ENCODE results near the gene SLFNL1. TPM values are rescaled to one million over a fixed set of nuclear protein-coding genes. Genes with fewer than 3 reads are reported as not detected.

Gene SLFNL1
- 1 to 10 TPM in 2 of 4 donors, under 1 TPM in 2; 0.20 to 2.4 (median 0.63) TPM for total RNA-seq

GRCh38 chr1:41021526-41022308 is at the start of gene SLFNL1:
Gene SLFNL1, minus strand, starts transcription at chr1:41021725. Its CDS starts 1,065 bp downstream, at chr1:41020660.
- H3K9me3 ChIP-seq, result no peaks in the 10 kb centered on the region
- no peak for DNase-seq (ENCODE audit: low spot score in 2 of 2)
- no peaks in the 10 kb centered on the region for H3K27me3 ChIP-seq
- no peak within 1 kb of the TSS for H3K4me3 ChIP-seq
- TF ChIP-seq EP300 (IDR thresholded peaks at IDR 0.05) (no peak), POLR2A (IDR thresholded peaks at IDR 0.05) (no peak)
- H3K36me3 ChIP-seq, result peaks cover 0 to 56% (median 0%) of the 10 kb centered on the region in 3 donors
- 50 to 53% methylated on average over 10 to 11 of the region's 12 CpGs for WGBS, 2 donors
- peaks cover 0 to 14% (median 0%) of the 10 kb centered on the region in 4 donors for H3K4me1 ChIP-seq
- no peak within 1 kb of the TSS for H3K27ac ChIP-seq

GRCh38 chr1:41056907-41057306 is 35.4 kb upstream of the SLFNL1 start:
- DNase-seq (ENCODE audit: low spot score in 2 of 2), result no peak
- Histone ChIP-seq H3K36me3 (peaks cover 0 to 94% (median 0%) of the 10 kb centered on the region in 3 donors), H3K4me3 (no peak overlapping the region), H3K4me1 (no peaks in the 10 kb centered on the region), H3K27ac (no peak overlapping the region), H3K9me3 (peaks cover 0 to 10% (median 2%) of the 10 kb centered on the region in 4 donors), H3K27me3 (no peaks in the 10 kb centered on the region)
- TF ChIP-seq CTCF (IDR thresholded peaks at IDR 0.05) (no peak), POLR2A (IDR thresholded peaks at IDR 0.05) (no peak), EP300 (IDR thresholded peaks at IDR 0.05) (no peak)
- 94 to 97% methylated on average over 5 of the region's 5 CpGs for WGBS, 2 donors

GRCh38 chr1:41053316-41053715 is 31.8 kb upstream of the SLFNL1 start:
- H3K4me1 ChIP-seq, result no peaks in the 10 kb centered on the region
- H3K36me3 ChIP-seq, result peaks cover 0 to 87% (median 0%) of the 10 kb centered on the region in 3 donors
- 68 to 70% methylated on average over 2 of the region's 2 CpGs for WGBS, 2 donors
- H3K27me3 ChIP-seq, result no peaks in the 10 kb centered on the region
- DNase-seq (ENCODE audit: low spot score in 2 of 2), result no peak
- no peak overlapping the region for H3K27ac ChIP-seq
- no peak overlapping the region for H3K4me3 ChIP-seq
- H3K9me3 ChIP-seq, result no peaks in the 10 kb centered on the region
- peak in 1 of 2 donors; percentile 22 for TF ChIP-seq EP300 (IDR thresholded peaks at IDR 0.05)
- TF ChIP-seq CTCF (IDR thresholded peaks at IDR 0.05), result no peak

GRCh38 chr1:41051022-41051421 is 29.5 kb upstream of the SLFNL1 start:
- Histone ChIP-seq H3K27me3 (no peaks in the 10 kb centered on the region), H3K4me3 (no peak overlapping the region), H3K27ac (no peak overlapping the region), H3K36me3 (peaks cover 0 to 84% (median 0%) of the 10 kb centered on the region in 3 donors), H3K4me1 (peaks cover 0 to 5% (median 2%) of the 10 kb centered on the region in 4 donors), H3K9me3 (no peaks in the 10 kb centered on the region)
- WGBS, 2 donors, result 94 to 100% methylated on average over 1 of the region's 1 CpG
- DNase-seq (ENCODE audit: low spot score in 2 of 2), result no peak
- no peak for TF ChIP-seq EP300 (IDR thresholded peaks at IDR 0.05)
- no peak for TF ChIP-seq POLR2A (IDR thresholded peaks at IDR 0.05)
- TF ChIP-seq CTCF (IDR thresholded peaks at IDR 0.05), result no peak

GRCh38 chr1:41048540-41048939 is 27.0 kb upstream of the SLFNL1 start:
- DNase-seq (ENCODE audit: low spot score in 2 of 2), result no peak
- no peaks in the 10 kb centered on the region for H3K27me3 ChIP-seq
- H3K27ac ChIP-seq, result no peak overlapping the region
- TF ChIP-seq POLR2A (IDR thresholded peaks at IDR 0.05) (no peak), CTCF (IDR thresholded peaks at IDR 0.05) (no peak), EP300 (IDR thresholded peaks at IDR 0.05) (no peak)
- H3K36me3 ChIP-seq, result peaks cover 0 to 85% (median 0%) of the 10 kb centered on the region in 3 donors
- no peaks in the 10 kb centered on the region for H3K9me3 ChIP-seq
- WGBS, 2 donors, result 93 to 100% methylated on average over 3 of the region's 3 CpGs
- peaks cover 0 to 26% (median 5%) of the 10 kb centered on the region in 4 donors for H3K4me1 ChIP-seq
- no peak overlapping the region for H3K4me3 ChIP-seq

Measured in tibial nerve (tissue), 4 donors.